ENCODE measurements around the gene ELL2. TPM values are rescaled to one million over a fixed set of nuclear protein-coding genes. Genes with fewer than 3 reads are reported as not detected.
"Not testable (repeated sequence)": the region's sequence is repeated elsewhere in the genome, so short reads cannot be mapped to it uniquely, and the experiment has no call there.

ELL2 gene
- total RNA-seq, 2 donors from 2014 or later, result 69.8 to 135 TPM

GRCh38 chr5:95838001-95838520, 123.6 kb downstream of the ELL2 start:
- peak; percentile 41 for DNase-seq (ENCODE audit: low spot score)
- intact Hi-C loops (cut with DNase I), result no loop called here

GRCh38 chr5:95837492-95837891, 124.2 kb downstream of the ELL2 start:
- intact Hi-C loops (cut with DNase I), result no loop called here
- DNase-seq (ENCODE audit: low spot score), result no peak

DNA sequence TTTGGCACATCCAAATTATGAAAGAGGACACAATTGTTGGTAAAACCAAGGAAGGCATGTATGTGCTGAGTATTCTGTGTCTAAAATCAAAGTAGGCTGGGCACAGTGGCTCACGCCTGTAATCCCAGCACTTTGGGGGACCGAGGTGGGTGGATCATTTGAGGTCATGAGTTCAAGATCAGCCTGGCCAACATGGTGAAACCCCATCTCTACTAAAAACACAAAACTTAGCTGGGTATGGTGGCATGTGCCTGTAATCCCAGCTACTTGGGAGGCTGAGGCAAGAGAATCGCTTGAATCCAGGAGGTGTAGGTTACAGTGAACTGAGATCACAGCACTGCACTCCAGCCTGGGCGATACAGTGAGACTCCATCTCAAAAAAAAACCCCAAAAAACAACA, 124.7 kb downstream of the ELL2 start:
- intact Hi-C loops (cut with DNase I); DNase-seq (ENCODE audit: low spot score): not testable (repeated sequence)

DNA sequence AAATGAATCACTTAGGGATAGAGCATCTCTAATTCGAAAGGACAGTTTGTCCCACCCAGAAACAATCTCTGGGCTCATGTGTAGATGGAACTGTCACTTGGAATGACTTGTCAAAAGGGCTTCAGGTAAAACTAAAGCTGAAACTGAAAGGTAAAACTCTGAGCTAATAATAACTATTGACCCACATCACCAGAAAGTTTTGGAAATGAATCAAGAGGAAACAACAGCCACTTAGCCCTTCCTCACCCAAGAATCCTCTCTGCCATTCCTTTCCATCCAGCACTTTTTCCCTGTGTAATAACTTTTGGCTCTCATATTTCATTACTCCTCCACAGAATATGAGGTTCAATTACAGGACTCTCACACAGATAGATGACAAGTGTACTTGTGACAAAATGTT, 125.1 kb downstream of the ELL2 start:
- DNase-seq (ENCODE audit: low spot score), result no peak

DNA sequence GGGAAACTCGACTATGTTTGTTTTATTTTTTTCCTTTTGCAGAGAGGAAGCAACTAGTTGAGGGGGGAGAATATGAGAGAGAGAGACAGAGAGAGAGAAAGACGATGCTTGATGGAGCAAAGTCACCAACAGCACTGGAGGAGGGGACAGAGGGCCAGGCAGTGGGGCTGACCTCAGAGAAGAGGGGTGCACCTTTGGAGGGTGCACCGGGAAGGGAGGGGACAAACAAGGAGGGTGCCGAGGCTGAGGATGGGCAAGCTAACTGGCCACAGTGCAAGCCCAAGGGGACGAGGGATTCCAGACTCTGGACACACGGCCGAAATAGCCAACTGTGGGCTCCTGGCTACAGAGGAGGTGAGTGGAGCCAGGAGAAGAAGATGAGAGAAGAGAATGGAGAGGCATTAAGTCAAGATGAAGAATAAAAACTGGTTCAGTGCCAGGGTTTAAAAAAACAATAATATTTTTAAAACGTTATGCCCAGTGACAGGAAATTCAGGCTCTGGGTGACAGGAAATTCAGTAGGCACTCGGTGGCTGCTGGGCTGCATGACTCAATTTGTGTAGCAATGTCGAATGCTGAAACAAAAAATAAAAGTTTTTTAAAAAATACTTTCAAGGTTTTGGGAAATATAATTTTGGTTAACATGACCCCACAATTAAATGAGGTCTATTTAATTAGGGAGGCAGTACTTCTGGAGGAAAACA, 125.8 kb downstream of the ELL2 start:
- peak; percentile 55 for DNase-seq (ENCODE audit: low spot score)
- intact Hi-C loops (cut with DNase I), result no loop called here

More for the DNA sequence above, 125.1 kb downstream of the ELL2 start:
- intact Hi-C loops (cut with DNase I), result no loop called here

Other genes starting within 250 kb of the ELL2 start
- 10 to 100 TPM; 40.2 to 55.7 TPM for gene RHOBTB3, start 230.5 kb downstream of the ELL2 start, total RNA-seq
- 10 to 100 TPM; 31.0 to 52.5 TPM for gene GLRX, start 139.1 kb downstream of the ELL2 start, total RNA-seq

All from posterior vena cava (tissue), 2 donors.